Measurements from ENCODE around the gene CRYL1.

CRYL1 gene

GRCh38 chr13:20416223-20416745, 109.4 kb downstream of the CRYL1 start:
- no peak for DNase-seq

- no peak for DNase-seq
Measured at GRCh38 chr13:20415694-20416107, 110.0 kb downstream of the CRYL1 start.

- no peak for DNase-seq
Measured at GRCh38 chr13:20415306-20415679, 110.4 kb downstream of the CRYL1 start.

- no peak for DNase-seq
Measured at GRCh38 chr13:20414546-20415305, 110.9 kb downstream of the CRYL1 start.

GRCh38 chr13:20412691-20413355, 112.8 kb downstream of the CRYL1 start:
- DNase-seq = no peak

- DNase-seq = no peak
Measured at GRCh38 chr13:20411638-20412342, 113.9 kb downstream of the CRYL1 start.

- no peak for DNase-seq
Measured at GRCh38 chr13:20410726-20411125, 114.9 kb downstream of the CRYL1 start.

- no peak for DNase-seq
Measured at GRCh38 chr13:20408181-20408580, 117.5 kb downstream of the CRYL1 start.

- no peak for DNase-seq
Measured at GRCh38 chr13:20407759-20408158, 117.9 kb downstream of the CRYL1 start.

GRCh38 chr13:20405691-20406090, 120.0 kb downstream of the CRYL1 start:
- DNase-seq = no peak

GRCh38 chr13:20404488-20405222, 121.0 kb downstream of the CRYL1 start:
- DNase-seq = no peak

GRCh38 chr13:20403826-20404225, 121.8 kb downstream of the CRYL1 start:
- DNase-seq = no peak

- no peak for DNase-seq
Measured at GRCh38 chr13:20402881-20403280, 122.8 kb downstream of the CRYL1 start.

GRCh38 chr13:20401931-20402856, 123.5 kb downstream of the CRYL1 start:
- DNase-seq = no peak

- DNase-seq = no peak
Measured at GRCh38 chr13:20401531-20401930, 124.1 kb downstream of the CRYL1 start.

- no peak for DNase-seq
Measured at GRCh38 chr13:20400774-20401173, 124.9 kb downstream of the CRYL1 start.

- DNase-seq = no peak
Measured at GRCh38 chr13:20399961-20400360, 125.7 kb downstream of the CRYL1 start.

- DNase-seq = no peak
Measured at GRCh38 chr13:20399515-20399914, 126.1 kb downstream of the CRYL1 start.

- no peak for DNase-seq
Measured at GRCh38 chr13:20398459-20398858, 127.2 kb downstream of the CRYL1 start.

GRCh38 chr13:20397896-20398295, 127.8 kb downstream of the CRYL1 start:
- DNase-seq = no peak

- no peak for DNase-seq
Measured at GRCh38 chr13:20395061-20395916, 130.4 kb downstream of the CRYL1 start.
